ENCODE data around the gene PTPRJ. TPM values are rescaled to one million over a fixed set of nuclear protein-coding genes. Genes with fewer than 3 reads are reported as not detected.

The PTPRJ gene
- total and polyA plus RNA-seq, 2 of the 4 experiments (the other 2 are of a cell fraction): 5.6 to 14.9 TPM

DNA sequence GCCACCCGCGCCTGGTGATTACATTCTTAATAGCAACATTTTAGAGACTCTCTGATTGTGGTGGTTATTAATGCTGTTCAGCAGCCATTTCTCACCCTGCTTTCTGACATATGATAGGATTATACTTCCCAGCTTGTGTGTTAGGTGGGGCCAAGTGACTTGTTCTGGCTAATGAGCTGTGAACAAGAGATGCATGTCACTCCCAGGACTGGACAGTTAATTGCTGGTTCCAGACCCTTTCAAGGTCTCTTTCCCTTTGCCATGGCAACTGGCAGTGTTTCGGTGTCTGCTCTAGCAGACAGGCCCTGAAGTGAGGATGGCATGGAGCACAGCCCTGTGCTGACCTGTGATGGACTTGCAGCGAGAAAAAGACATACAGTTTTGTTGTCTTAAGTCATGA is 8.9 kb upstream of the PTPRJ start:
- Histone ChIP-seq H2AFZ (replicated peaks; ENCODE audit: low read length, poor library complexity) (no peak overlapping the region), H3K9me3 (ENCODE audit: control insufficient read depth, insufficient read depth, low read length) (no peaks in the 10 kb centered on the region), H3K4me2 (ENCODE audit: low read depth, low read length) (no peak overlapping the region), H2AK9ac (replicated peaks; ENCODE audit: low read depth, low read length, poor library complexity) (no peak overlapping the region), H4K8ac (ENCODE audit: low read depth in 2 of 2, low read length in 2 of 2) (0 out of 4 replicates have a peak overlapping the region, but pooled peaks of 1 of the 2 experiments have one; percentile 15), H3K4me3 (ENCODE audit: insufficient read depth, low read depth, low read length) (no peak overlapping the region), H3K56ac (ENCODE audit: extremely low read depth, insufficient read depth, low read length) (no peak overlapping the region), H3K27me3 (ENCODE audit: control insufficient read depth, insufficient read depth, low read length) (no peaks in the 10 kb centered on the region), H4K91ac (ENCODE audit: insufficient read depth, low read depth, low read length) (peak overlapping the region; percentile 49; the same call in 1 of the 2 replicates), H3K14ac (replicated peaks; ENCODE audit: low read depth, low read length) (0 out of 2 replicates have a peak overlapping the region, but pooled peaks have one; percentile 42), H3K23ac (ENCODE audit: low read depth, low read length) (no peak overlapping the region), H3K9me1 (ENCODE audit: insufficient read depth, low read length) (peaks cover 6% of the 10 kb centered on the region), H2BK15ac (ENCODE audit: low read depth, low read length) (peak overlapping the region; percentile 58; the same call in 2 of the 3 replicates), H3K36me3 (ENCODE audit: control insufficient read depth, insufficient read depth, low read length) (no peaks in the 10 kb centered on the region), H3K9ac (ENCODE audit: low read depth, low read length) (no peak overlapping the region), H3K18ac (ENCODE audit: low read depth, low read length) (no peak overlapping the region), H4K20me1 (ENCODE audit: insufficient read depth, low read length) (no peaks in the 10 kb centered on the region), H4K5ac (ENCODE audit: low read depth, low read length) (no peak overlapping the region), H3K4ac (ENCODE audit: low read depth, low read length) (no peak overlapping the region), H3K27ac (ENCODE audit: insufficient read depth, low read length) (no peak overlapping the region), H2AK5ac (ENCODE audit: low read depth, low read length) (peak overlapping the region; percentile 37; the same call in 1 of the 2 replicates), H2BK20ac (ENCODE audit: low read depth, low read length) (peak overlapping the region; percentile 55; the same call in 1 of the 2 replicates), H3K4me1 (ENCODE audit: control insufficient read depth, insufficient read depth, low read length) (peaks cover 7% of the 10 kb centered on the region), H2BK120ac (ENCODE audit: low read depth, low read length) (no peak overlapping the region), H3K79me1 (ENCODE audit: low read depth in 1 of 2, low read length in 2 of 2) (no peaks in the 10 kb centered on the region), H2BK5ac (ENCODE audit: low read depth, low read length, poor library complexity, severe bottlenecking) (no peak overlapping the region)
- ATAC-seq (ENCODE audit: low read depth) (no peak), DNase-seq (no peak)
- no CpG with 5 or more reads among the region's 4 CpGs for WGBS, 2 experiments (ENCODE audit: extremely low coverage in 2 of 2, insufficient read length in 1 of 2)
- intact Hi-C loops (cut with micrococcal nuclease) (no loop called here), dilution Hi-C loops (cut with HindIII; ENCODE audit: low sequenced_read_pairs, unreplicated experiment) (no loop called here), in situ Hi-C loops (cut with MboI; ENCODE audit: low sequenced_read_pairs) (no loop called here)
- ChIA-PET CTCF (interaction anchor here (0.6 kb wide), 1 partner anchor 50 kb away, joined by 4 read pairs; no protein-coding TSS in a partner anchor), POLR2A (ENCODE audit: unreplicated experiment) (no interaction called here)
- no TSS peak for BruUV-seq (replicated peaks)
- no peak for TF ChIP-seq RFX5 (IDR thresholded peaks at IDR 0.05; ENCODE audit: low read depth, low read length)
- no peak for TF ChIP-seq POLR2A (IDR thresholded peaks at IDR 0.05; ENCODE audit: low read depth, low read length)
- TF ChIP-seq CEBPB (IDR thresholded peaks at IDR 0.05; ENCODE audit: low read depth, low read length): no peak
- TF ChIP-seq MAZ (IDR thresholded peaks at IDR 0.05; ENCODE audit: borderline replicate concordance, low read depth, low read length): no peak
- no peak for TF ChIP-seq NFE2L2 (IDR thresholded peaks at IDR 0.05; ENCODE audit: low read depth, low read length)
- no peak for TF ChIP-seq RAD21 (IDR thresholded peaks at IDR 0.05; ENCODE audit: low read length)
- TF ChIP-seq BHLHE40 (IDR thresholded peaks at IDR 0.05; ENCODE audit: low read depth, low read length): no peak
- TF ChIP-seq USF2 (IDR thresholded peaks at IDR 0.05; ENCODE audit: low read depth, low read length): no peak
- TF ChIP-seq CTCF (conservative IDR thresholded peaks at IDR 0.05; ENCODE audit: low read depth, low read length): no peak
- no peak for TF ChIP-seq CHD1 (IDR thresholded peaks at IDR 0.05; ENCODE audit: low read depth, low read length)
- TF ChIP-seq RCOR1 (IDR thresholded peaks at IDR 0.05; ENCODE audit: insufficient replicate concordance, low read length): no peak
- TF ChIP-seq MXI1 (IDR thresholded peaks at IDR 0.05; ENCODE audit: borderline replicate concordance, low read depth, low read length): no peak
- TF ChIP-seq FOS (IDR thresholded peaks at IDR 0.05; ENCODE audit: low read depth, low read length): no peak
- TF ChIP-seq MAFK (IDR thresholded peaks at IDR 0.05; ENCODE audit: low read depth, low read length): no peak
- no peak for TF ChIP-seq SMC3 (IDR thresholded peaks at IDR 0.05; ENCODE audit: low read depth, low read length)
- TF ChIP-seq ELK1 (IDR thresholded peaks at IDR 0.05; ENCODE audit: borderline replicate concordance, low read depth, low read length): no peak
